Ovary (tissue), 3 donors: ENCODE results near the gene CD53.

Experiments used
- CTCF ChIP-seq, 3 donors: fragments of 450-650 bp in 2 of 3; fragments of 200-600 bp in 1 of 3; IDR thresholded peaks; one replicate each; pipeline versions ENCODE4 v1.5.1 to v1.8.0; 2016 to 2022; ENCODE audit warnings: antibody characterized with exemption in 3 of 3, mild to moderate bottlenecking in 1 of 3
- EP300 ChIP-seq: sonication (generic); formaldehyde crosslinking; IDR thresholded peaks from one replicate; pipeline ENCODE4 v1.6.1; 2017; ENCODE audit warnings: antibody characterized with exemption
- POLR2A ChIP-seq: fragments of 450-650 bp; IDR thresholded peaks from one replicate; pipeline ENCODE4 v1.6.1; 2017; ENCODE audit warnings: antibody characterized with exemption, mild to moderate bottlenecking, moderate library complexity
- donor health status: DM: no; HTN: no; CAD: no.

GRCh38 chr1:110888641-110889040, 15.7 kb downstream of the CD53 start:
- TF ChIP-seq CTCF (IDR thresholded peaks at IDR 0.05) (no peak), EP300 (no peak), POLR2A (no peak)
